ENCODE measurements around the gene STUB1.
A peak's percentile ranks its signal among the peaks of the same experiment; 100 is the strongest.

The STUB1 gene

GRCh38 chr16:698911-699671 is 18.9 kb downstream of the STUB1 start:
- no peak for DNase-seq

- DNase-seq = no peak
Measured at GRCh38 chr16:700684-701584, 20.7 kb downstream of the STUB1 start.

GRCh38 chr16:702341-702740 is 22.1 kb downstream of the STUB1 start:
- DNase-seq = no peak

GRCh38 chr16:703406-703805 is 23.2 kb downstream of the STUB1 start:
- no peak for DNase-seq

GRCh38 chr16:704047-704446 is 23.8 kb downstream of the STUB1 start:
- DNase-seq = no peak

DNA sequence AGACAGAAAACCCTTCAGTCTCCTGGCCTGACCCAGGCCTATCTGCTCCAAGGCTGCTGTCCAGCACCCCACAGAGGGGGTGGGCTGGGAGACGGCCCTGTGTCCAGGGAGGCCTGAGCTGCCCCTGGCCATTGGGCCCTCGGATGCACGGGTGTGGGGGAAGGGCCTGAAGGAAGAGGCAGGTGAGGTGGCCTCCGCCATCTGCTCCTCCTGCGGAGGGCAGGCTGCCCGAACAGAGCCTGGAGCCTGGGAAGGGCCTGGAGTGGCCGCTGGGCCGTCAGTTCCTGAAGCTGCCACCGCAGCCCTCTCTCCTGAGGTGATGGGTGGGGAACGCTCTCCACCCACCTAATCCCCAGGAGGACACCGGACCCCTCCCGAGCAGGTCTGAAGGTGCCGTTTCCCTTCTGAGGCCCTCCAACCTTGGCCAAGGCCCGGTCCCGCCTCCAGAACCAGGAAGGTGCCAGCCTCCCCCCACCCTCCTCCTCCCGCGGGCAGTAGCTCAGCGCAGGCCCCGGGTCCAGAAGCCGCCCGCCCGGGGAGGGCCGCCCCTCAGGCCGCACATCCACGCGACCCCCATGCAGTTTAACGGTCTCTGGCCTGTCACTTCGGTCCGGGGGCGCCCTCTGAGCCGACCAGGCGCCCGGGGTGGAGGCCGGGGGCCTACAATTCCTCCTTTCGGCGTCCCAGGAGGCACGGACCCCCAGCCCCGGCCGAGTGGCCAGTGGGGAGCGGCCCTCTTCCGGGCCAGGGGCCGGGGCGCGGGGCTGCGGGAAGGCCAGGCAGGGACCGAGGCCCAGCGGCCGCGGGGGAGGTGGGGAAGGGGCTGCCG is 24.6 kb downstream of the STUB1 start:
- DNase-seq = no peak

DNA sequence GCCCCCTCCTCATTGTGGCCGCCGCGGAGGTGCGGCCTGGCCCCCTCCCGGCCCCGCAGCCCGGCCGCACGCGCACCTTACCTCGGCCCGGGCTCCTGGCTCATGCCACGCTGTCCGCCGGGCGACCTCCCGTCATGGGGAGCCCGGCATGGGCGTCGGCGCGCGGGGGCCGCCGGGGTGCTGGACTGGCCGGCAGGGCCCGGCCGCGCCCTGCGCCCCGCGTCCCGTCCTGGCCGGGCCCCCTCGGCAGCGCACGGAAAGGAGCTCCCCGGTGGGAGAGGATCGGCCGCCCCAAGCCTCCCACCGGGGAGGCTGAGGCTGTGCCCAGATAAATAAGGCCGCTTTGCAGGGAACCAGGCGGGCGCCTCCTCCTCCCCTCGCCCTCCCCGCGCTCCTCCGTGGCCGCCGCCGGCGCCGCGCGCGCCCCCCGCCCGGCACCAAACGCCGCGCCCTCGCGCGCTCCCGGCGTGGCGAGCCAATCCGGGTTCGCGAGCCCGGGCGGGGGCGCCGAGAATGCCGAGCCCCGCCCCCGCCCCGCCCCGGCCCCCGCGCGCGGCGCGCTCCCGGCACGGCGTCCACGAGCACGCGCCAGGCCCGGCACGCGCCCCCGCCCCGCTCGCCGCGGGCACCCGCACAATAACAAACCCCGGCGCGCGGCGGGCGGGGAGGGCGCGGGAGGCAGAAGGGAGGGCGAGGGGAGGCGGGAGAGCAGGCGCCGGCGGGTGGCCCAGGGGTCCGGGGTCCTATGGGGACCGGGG is 25.4 kb downstream of the STUB1 start, which contains the start of gene FBXL16:
Gene FBXL16, minus strand, starts transcription at position 371 of the 758 bp plus-strand sequence. CDS start 8,396 bp downstream, outside the sequence.
- no peak for DNase-seq

GRCh38 chr16:706189-707061 is 26.2 kb downstream of the STUB1 start:
- no peak for DNase-seq

GRCh38 chr16:707062-707538 is 26.9 kb downstream of the STUB1 start:
- DNase-seq = no peak

DNA sequence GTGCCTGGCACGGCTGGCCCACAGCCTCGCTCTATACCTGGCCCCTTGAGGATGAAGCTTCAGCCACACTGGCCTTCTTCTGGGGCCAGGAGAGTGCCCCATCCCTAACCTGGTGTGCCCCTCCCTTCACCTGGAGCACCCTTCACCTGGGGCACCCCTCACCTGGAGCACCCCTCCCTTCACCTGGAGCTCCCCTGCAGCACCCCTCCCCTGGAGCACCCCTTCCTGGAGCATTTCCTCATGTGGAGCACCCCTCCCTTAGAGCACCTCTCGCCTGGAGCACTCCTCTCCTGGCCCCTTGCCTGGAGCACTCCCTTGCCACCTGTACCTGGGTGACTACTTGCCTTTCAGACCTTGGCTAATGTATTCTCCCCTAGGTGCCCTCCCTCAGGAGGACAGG is 27.8 kb downstream of the STUB1 start:
- DNase-seq = no peak

GRCh38 chr16:708959-709358 is 28.7 kb downstream of the STUB1 start:
- no peak for DNase-seq

DNA sequence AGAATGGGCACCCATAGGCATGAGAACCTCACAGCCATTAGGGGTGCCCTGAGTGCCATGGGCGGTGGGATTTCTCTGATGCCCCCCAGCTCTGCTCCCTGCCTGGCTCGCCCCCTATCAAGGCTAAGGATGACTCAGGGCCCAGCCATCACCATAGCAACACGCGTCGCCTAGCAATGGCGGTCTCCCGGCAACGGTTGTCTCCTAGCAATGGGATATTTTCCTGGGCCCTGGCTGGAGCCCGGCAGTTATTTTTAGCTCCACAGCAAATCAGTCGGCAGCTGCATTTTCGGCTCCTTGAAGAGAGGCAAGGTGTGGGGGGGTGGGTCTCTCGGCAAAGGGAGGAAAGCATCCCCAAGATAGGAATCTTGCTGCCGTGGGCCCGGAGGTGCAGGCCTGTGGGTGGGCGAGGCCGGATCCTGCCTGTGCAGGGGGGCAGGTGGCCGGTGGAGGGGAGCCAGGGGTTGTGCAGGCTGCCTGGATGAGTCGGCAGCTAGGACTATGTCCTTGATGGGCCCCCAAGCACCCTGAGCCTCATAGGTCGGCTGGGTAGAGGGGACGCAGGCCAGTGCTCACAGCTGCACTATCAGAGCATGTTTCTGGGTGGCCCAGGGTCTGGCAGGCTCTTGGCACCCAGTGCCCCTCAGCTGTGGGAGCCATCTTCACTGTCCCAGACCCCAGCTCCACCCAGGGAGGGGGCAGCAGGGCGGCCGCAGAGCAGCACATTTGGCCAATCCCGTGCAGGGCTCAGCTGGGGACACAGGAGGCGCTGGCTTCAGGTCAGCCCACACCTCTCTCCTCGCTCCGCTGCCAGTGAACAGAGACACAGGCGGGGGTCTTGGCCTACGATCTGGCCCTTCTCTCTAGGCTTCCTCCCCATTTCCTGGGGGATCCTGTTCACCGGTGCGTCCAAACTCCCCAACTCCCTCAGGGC is 29.6 kb downstream of the STUB1 start:
- DNase-seq = peak; percentile 65

- no peak for DNase-seq
Measured at GRCh38 chr16:710500-711075, 30.4 kb downstream of the STUB1 start.

- DNase-seq = no peak
Measured at GRCh38 chr16:711084-711483, 30.9 kb downstream of the STUB1 start.

DNA sequence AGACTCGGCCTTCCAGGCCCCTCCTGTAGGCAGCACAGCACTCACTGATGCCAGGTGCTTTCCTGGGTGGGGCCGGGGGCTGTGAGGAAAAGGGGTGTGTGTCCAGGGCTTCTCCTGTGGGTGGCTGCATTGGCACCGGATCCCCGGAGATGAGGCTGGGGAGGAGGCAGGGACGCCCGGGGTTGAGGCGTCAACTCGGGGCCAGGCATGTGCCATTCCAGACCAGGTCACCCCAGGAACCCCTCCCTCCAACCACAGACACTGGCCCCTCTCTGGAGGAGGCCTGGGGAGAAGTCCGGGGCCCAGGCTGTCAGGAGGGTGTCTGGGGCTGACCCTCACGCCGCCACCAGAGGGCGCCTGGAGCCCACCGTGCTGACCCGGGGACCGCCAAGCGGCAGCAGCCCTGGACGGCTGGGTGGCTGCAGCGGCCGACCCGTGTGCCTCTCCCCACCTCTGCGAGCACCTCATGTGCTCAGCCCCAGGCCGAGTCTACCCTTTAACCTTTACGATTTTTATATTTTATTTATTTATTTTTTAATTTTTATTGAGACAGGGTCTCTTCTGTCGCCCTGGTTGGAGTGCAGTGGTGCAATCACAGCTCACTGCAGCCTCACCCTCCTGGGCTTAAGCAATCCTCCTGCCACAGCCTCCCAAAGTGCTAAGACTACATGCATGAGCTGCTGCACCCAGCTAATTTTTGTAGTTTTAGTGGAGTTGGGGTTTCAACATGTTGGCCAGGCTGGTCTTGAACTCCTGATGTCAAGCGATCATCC is 31.5 kb downstream of the STUB1 start:
- DNase-seq = peak; percentile 79

DNA sequence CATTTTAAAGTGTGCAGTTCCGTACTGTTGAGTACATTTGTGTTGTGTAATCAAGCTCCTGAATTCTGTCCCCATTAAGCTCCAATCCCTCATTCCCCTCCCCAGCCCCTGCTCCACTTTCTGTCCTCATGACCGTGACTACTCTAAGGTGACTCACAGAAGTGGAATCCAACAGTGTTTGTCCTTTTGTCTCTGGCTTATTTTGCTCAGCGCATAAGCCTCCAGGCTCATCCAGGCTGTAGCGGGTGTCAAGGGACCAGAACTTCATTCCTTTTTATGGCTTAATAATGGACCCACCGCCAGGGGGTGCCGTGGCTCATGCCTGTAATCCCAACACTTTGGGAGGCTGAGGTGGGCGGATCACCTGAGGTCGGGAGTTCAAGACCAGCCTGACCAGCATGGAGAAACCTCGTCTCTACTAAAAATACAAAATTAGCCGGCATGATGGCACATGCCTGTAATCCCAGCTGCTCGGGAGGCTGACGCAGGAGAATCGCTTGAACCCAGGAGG is 32.6 kb downstream of the STUB1 start:
- DNase-seq = peak; percentile 74

DNA sequence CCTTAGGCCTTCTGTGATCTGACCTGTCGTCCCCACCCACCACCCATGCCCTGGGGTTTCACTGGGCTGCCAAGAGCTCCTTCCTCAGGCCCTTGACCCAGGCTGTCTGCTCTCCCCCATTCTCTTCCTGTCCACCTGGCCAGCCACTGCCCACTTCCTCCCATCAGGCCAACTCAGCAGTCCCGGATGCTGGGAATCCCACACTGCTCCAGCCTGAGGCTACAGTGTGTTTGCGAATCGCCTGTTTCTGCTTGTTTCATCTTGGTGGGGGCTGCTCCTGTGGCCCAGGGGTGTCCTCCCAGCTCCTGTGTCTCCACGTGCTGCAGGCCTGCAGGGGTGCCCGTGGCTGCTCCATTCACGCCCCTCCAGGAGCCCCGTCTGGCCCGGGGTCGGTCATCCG is 33.9 kb downstream of the STUB1 start:
- DNase-seq = no peak
